PC-3 (cell line): Measurements from ENCODE around the gene CACNA1S.

ENCODE experiments used
- CTCF ChIP-seq: fragments of 300-600 bp; sonication (generic); conservative IDR thresholded peaks from 2 replicates; pipeline ENCODE4 v1.5.1; 2017; ENCODE audit warnings: antibody characterized with exemption, low read depth, mild to moderate bottlenecking, low read length
- EZH2phosphoT487 ChIP-seq: fragments of 300-600 bp; sonication (generic); IDR thresholded peaks from 2 replicates; pipeline ENCODE4 v1.6.1; 2018; ENCODE audit warnings: mild to moderate bottlenecking, antibody characterized with exemption, low read length, borderline replicate concordance

GRCh38 chr1:201013991-201014815 lies 98.0 kb downstream of the CACNA1S start:
- TF ChIP-seq CTCF (no peak), EZH2phosphoT487 (no peak)
